ENCODE data around the gene TEKT2.

GRCh38 chr1:36100376-36100775, 16.5 kb downstream of the TEKT2 start:
- no peak for TF ChIP-seq EP300 (IDR thresholded peaks at IDR 0.05)
- TF ChIP-seq POLR2A (IDR thresholded peaks at IDR 0.05) = no peak
- TF ChIP-seq, protein P1, sequence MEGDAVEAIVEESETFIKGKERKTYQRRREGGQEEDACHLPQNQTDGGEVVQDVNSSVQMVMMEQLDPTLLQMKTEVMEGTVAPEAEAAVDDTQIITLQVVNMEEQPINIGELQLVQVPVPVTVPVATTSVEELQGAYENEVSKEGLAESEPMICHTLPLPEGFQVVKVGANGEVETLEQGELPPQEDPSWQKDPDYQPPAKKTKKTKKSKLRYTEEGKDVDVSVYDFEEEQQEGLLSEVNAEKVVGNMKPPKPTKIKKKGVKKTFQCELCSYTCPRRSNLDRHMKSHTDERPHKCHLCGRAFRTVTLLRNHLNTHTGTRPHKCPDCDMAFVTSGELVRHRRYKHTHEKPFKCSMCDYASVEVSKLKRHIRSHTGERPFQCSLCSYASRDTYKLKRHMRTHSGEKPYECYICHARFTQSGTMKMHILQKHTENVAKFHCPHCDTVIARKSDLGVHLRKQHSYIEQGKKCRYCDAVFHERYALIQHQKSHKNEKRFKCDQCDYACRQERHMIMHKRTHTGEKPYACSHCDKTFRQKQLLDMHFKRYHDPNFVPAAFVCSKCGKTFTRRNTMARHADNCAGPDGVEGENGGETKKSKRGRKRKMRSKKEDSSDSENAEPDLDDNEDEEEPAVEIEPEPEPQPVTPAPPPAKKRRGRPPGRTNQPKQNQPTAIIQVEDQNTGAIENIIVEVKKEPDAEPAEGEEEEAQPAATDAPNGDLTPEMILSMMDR (IDR thresholded peaks at IDR 0.05) = no peak
